T-helper 9 cell (primary cell): ENCODE measurements around the gene PKNOX2.

Experiments used
- DNase-seq: peaks from one replicate; pipeline ENCODE4 v3.0.0-alpha.2; 2020

PKNOX2 gene

GRCh38 chr11:125267548-125267947 is 103.0 kb downstream of the PKNOX2 start:
- no peak for DNase-seq

- DNase-seq = no peak
These were observed 104.1 kb downstream of the PKNOX2 start for GRCh38 chr11:125268611-125269010.

- DNase-seq = no peak
These were observed 105.6 kb downstream of the PKNOX2 start for GRCh38 chr11:125270106-125270505.

GRCh38 chr11:125270711-125271110 is 106.2 kb downstream of the PKNOX2 start:
- no peak for DNase-seq

GRCh38 chr11:125271483-125272091 is 107.0 kb downstream of the PKNOX2 start:
- no peak for DNase-seq

GRCh38 chr11:125272092-125272491 is 107.5 kb downstream of the PKNOX2 start:
- DNase-seq = no peak

GRCh38 chr11:125272821-125273220 is 108.3 kb downstream of the PKNOX2 start:
- no peak for DNase-seq

GRCh38 chr11:125273519-125274000 is 109.0 kb downstream of the PKNOX2 start:
- DNase-seq = no peak

- no peak for DNase-seq
These were observed 109.8 kb downstream of the PKNOX2 start for GRCh38 chr11:125274309-125274708.

GRCh38 chr11:125274774-125275173 is 110.2 kb downstream of the PKNOX2 start:
- no peak for DNase-seq

- DNase-seq = no peak
These were observed 111.5 kb downstream of the PKNOX2 start for GRCh38 chr11:125275905-125276618.

GRCh38 chr11:125276619-125276976 is 112.0 kb downstream of the PKNOX2 start:
- no peak for DNase-seq

- no peak for DNase-seq
These were observed 115.3 kb downstream of the PKNOX2 start for GRCh38 chr11:125279676-125280418.

GRCh38 chr11:125280646-125281045 is 116.1 kb downstream of the PKNOX2 start:
- no peak for DNase-seq

GRCh38 chr11:125281831-125282595 is 117.5 kb downstream of the PKNOX2 start:
- no peak for DNase-seq

- DNase-seq = no peak
These were observed 118.0 kb downstream of the PKNOX2 start for GRCh38 chr11:125282596-125282914.

- DNase-seq = no peak
These were observed 119.8 kb downstream of the PKNOX2 start for GRCh38 chr11:125284245-125284850.

GRCh38 chr11:125285844-125286243 is 121.3 kb downstream of the PKNOX2 start:
- DNase-seq = no peak

- no peak for DNase-seq
These were observed 121.9 kb downstream of the PKNOX2 start for GRCh38 chr11:125286486-125286885.

- DNase-seq = no peak
These were observed 123.1 kb downstream of the PKNOX2 start for GRCh38 chr11:125287491-125288210.

GRCh38 chr11:125289419-125290098 is 125.0 kb downstream of the PKNOX2 start:
- no peak for DNase-seq
